Measurements from ENCODE around the gene VTI1A. TPM values are rescaled to one million over a fixed set of nuclear protein-coding genes. Genes with fewer than 3 reads are reported as not detected.

The VTI1A gene
- total and polyA plus RNA-seq, 2 experiments from 2014 or later = 26.8 to 31.0 TPM

DNA sequence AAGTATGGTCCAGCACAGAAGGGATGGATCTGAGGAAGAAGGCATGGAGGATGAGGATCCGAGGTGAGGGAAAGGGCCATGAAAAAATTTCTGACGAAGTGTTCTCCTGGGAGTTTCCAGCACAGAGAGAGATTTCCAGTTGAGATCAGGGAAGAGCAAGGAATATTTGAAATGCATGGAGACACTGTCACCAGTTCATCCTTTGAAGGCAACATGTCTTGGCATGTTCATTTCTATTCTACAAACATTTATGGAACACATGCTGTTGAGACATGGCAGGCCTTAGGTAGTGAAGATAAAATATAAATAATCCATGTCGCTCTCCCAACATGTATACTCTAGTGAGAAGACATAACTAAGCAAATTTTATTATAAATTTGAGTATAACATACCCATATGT is 269.1 kb downstream of the VTI1A start (continued):
- TF ChIP-seq, protein P1, sequence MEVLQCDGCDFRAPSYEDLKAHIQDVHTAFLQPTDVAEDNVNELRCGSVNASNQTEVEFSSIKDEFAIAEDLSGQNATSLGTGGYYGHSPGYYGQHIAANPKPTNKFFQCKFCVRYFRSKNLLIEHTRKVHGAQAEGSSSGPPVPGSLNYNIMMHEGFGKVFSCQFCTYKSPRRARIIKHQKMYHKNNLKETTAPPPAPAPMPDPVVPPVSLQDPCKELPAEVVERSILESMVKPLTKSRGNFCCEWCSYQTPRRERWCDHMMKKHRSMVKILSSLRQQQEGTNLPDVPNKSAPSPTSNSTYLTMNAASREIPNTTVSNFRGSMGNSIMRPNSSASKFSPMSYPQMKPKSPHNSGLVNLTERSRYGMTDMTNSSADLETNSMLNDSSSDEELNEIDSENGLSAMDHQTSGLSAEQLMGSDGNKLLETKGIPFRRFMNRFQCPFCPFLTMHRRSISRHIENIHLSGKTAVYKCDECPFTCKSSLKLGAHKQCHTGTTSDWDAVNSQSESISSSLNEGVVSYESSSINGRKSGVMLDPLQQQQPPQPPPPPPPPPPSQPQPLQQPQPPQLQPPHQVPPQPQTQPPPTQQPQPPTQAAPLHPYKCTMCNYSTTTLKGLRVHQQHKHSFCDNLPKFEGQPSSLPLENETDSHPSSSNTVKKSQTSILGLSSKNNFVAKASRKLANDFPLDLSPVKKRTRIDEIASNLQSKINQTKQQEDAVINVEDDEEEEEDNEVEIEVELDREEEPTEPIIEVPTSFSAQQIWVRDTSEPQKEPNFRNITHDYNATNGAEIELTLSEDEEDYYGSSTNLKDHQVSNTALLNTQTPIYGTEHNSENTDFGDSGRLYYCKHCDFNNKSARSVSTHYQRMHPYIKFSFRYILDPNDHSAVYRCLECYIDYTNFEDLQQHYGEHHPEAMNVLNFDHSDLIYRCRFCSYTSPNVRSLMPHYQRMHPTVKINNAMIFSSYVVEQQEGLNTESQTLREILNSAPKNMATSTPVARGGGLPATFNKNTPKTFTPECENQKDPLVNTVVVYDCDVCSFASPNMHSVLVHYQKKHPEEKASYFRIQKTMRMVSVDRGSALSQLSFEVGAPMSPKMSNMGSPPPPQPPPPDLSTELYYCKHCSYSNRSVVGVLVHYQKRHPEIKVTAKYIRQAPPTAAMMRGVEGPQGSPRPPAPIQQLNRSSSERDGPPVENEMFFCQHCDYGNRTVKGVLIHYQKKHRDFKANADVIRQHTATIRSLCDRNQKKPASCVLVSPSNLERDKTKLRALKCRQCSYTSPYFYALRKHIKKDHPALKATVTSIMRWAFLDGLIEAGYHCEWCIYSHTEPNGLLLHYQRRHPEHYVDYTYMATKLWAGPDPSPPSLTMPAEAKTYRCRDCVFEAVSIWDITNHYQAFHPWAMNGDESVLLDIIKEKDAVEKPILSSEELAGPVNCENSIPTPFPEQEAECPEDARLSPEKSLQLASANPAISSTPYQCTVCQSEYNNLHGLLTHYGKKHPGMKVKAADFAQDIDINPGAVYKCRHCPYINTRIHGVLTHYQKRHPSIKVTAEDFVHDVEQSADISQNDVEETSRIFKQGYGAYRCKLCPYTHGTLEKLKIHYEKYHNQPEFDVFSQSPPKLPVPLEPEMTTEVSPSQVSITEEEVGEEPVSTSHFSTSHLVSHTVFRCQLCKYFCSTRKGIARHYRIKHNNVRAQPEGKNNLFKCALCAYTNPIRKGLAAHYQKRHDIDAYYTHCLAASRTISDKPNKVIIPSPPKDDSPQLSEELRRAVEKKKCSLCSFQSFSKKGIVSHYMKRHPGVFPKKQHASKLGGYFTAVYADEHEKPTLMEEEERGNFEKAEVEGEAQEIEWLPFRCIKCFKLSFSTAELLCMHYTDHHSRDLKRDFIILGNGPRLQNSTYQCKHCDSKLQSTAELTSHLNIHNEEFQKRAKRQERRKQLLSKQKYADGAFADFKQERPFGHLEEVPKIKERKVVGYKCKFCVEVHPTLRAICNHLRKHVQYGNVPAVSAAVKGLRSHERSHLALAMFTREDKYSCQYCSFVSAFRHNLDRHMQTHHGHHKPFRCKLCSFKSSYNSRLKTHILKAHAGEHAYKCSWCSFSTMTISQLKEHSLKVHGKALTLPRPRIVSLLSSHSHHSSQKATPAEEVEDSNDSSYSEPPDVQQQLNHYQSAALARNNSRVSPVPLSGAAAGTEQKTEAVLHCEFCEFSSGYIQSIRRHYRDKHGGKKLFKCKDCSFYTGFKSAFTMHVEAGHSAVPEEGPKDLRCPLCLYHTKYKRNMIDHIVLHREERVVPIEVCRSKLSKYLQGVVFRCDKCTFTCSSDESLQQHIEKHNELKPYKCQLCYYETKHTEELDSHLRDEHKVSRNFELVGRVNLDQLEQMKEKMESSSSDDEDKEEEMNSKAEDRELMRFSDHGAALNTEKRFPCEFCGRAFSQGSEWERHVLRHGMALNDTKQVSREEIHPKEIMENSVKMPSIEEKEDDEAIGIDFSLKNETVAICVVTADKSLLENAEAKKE (CRISPR knock-in tag; IDR thresholded peaks at IDR 0.05) = no peak
- TF ChIP-seq EZH2phosphoT487 (IDR thresholded peaks at IDR 0.05; ENCODE audit: unreplicated experiment) = no peak
- no peak for TF ChIP-seq JUNB (IDR thresholded peaks at IDR 0.05; ENCODE audit: unreplicated experiment)
- TF ChIP-seq, protein P2, sequence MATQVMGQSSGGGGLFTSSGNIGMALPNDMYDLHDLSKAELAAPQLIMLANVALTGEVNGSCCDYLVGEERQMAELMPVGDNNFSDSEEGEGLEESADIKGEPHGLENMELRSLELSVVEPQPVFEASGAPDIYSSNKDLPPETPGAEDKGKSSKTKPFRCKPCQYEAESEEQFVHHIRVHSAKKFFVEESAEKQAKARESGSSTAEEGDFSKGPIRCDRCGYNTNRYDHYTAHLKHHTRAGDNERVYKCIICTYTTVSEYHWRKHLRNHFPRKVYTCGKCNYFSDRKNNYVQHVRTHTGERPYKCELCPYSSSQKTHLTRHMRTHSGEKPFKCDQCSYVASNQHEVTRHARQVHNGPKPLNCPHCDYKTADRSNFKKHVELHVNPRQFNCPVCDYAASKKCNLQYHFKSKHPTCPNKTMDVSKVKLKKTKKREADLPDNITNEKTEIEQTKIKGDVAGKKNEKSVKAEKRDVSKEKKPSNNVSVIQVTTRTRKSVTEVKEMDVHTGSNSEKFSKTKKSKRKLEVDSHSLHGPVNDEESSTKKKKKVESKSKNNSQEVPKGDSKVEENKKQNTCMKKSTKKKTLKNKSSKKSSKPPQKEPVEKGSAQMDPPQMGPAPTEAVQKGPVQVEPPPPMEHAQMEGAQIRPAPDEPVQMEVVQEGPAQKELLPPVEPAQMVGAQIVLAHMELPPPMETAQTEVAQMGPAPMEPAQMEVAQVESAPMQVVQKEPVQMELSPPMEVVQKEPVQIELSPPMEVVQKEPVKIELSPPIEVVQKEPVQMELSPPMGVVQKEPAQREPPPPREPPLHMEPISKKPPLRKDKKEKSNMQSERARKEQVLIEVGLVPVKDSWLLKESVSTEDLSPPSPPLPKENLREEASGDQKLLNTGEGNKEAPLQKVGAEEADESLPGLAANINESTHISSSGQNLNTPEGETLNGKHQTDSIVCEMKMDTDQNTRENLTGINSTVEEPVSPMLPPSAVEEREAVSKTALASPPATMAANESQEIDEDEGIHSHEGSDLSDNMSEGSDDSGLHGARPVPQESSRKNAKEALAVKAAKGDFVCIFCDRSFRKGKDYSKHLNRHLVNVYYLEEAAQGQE (IDR thresholded peaks at IDR 0.05; ENCODE audit: unreplicated experiment) = no peak
- no peak for TF ChIP-seq ZNF114 (CRISPR knock-in tag; IDR thresholded peaks at IDR 0.05)
- TF ChIP-seq CREB1 (CRISPR knock-in tag; IDR thresholded peaks at IDR 0.05; ENCODE audit: low read depth) = no peak
- TF ChIP-seq NANOG (IDR thresholded peaks at IDR 0.05; ENCODE audit: borderline replicate concordance) = no peak
- TF ChIP-seq CTCF (conservative IDR thresholded peaks at IDR 0.05; ENCODE audit: low read depth in 2 of 2) = no peak
- TF ChIP-seq POLR2AphosphoS5 (IDR thresholded peaks at IDR 0.05; ENCODE audit: low read depth) = no peak
- TF ChIP-seq STAT1 (IDR thresholded peaks at IDR 0.05; ENCODE audit: unreplicated experiment) = no peak
- no peak for TF ChIP-seq EZH2 (IDR thresholded peaks at IDR 0.05; ENCODE audit: low read depth, unreplicated experiment)
